ENCODE results near the gene ANKRD13C.
A peak's percentile ranks its signal among the peaks of the same experiment; 100 is the strongest.

The ANKRD13C gene, protein sequence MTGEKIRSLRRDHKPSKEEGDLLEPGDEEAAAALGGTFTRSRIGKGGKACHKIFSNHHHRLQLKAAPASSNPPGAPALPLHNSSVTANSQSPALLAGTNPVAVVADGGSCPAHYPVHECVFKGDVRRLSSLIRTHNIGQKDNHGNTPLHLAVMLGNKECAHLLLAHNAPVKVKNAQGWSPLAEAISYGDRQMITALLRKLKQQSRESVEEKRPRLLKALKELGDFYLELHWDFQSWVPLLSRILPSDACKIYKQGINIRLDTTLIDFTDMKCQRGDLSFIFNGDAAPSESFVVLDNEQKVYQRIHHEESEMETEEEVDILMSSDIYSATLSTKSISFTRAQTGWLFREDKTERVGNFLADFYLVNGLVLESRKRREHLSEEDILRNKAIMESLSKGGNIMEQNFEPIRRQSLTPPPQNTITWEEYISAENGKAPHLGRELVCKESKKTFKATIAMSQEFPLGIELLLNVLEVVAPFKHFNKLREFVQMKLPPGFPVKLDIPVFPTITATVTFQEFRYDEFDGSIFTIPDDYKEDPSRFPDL

DNA sequence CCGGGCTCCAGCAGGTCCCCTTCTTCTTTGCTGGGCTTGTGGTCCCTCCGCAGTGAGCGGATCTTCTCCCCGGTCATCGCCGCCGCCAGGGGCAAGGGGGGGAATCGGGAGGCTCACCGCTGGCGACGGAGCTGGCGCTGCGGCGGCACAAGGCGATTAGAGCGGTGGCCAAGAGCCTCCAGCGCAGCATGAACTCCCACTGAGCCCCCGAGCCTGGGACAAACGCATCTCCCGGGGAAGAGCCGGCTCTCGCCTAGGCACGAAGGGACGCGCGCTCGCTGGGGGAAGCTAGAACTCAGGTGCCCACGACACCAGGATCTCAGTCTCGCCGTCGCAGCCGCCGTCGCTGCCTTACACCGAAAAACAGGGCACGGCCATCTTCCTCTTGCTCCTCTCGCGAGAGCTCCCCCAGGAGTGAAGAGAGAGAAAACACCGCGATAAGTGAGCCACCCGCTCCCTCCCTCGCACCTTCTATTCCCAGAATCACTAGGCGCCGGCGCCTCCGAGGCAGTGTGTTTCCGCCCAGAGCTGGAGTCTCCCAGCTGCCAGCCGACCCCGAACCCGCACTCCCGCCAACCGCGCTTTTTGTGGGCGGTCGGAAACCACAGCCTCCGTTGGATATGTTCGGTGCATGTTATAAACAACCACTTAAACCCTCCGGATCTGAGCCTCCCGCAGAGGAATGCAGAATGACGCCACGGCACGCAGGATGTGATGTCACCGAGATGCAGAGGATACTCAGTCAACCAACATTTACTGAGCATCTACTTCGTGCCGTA is at the start of gene ANKRD13C:
ANKRD13C (minus strand) TSS at position 391 of the 779 bp plus-strand sequence; CDS start at position 77, 314 bp downstream.
- H3K27me3 ChIP-seq: no peaks in the 10 kb centered on the region
- peaks cover 5% of the 10 kb centered on the region for H3K36me3 ChIP-seq
- H3K9ac ChIP-seq: peak within 1 kb of the TSS; percentile 96
- peaks cover 46% of the 10 kb centered on the region for H4K20me1 ChIP-seq
- H3K9me3 ChIP-seq: no peaks in the 10 kb centered on the region
- TF ChIP-seq Cebpa-rat (IDR thresholded peaks at IDR 0.05): no peak
- H3K4me3 ChIP-seq: peak within 1 kb of the TSS; percentile 82
- H3K4me1 ChIP-seq: peaks cover 32% of the 10 kb centered on the region
- peak within 1 kb of the TSS; percentile 86 for H3K4me2 ChIP-seq
- peak within 1 kb of the TSS; percentile 96 for H3K27ac ChIP-seq

DNA sequence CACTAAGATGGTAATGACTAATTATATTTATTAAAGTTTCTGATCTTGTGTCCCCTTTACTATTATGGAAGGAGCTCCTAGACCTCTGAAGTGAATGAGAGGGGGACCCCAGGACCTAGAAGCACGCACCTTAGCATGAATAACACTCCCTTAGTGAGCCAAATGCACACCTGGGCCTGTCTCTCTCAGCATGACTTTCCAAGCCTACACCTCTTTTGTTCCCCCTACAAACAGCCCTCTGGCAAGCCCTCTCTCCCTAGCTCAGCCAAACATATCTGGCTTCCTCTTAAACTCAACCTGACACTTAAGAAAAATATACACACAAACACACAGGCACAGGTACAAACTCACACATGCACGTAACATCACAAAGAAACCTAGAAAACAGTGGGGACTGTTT is 49.2 kb upstream of the ANKRD13C start:
- H3K9ac ChIP-seq: no peak overlapping the region
- H4K20me1 ChIP-seq: no peaks in the 10 kb centered on the region
- no peak overlapping the region for H3K4me2 ChIP-seq
- H3K27me3 ChIP-seq: no peaks in the 10 kb centered on the region
- no peaks in the 10 kb centered on the region for H3K4me1 ChIP-seq
- H3K27ac ChIP-seq: no peak overlapping the region
- no peak overlapping the region for H3K4me3 ChIP-seq
- H3K9me3 ChIP-seq: no peaks in the 10 kb centered on the region
- no peak for TF ChIP-seq Cebpa-rat (IDR thresholded peaks at IDR 0.05)
- no peaks in the 10 kb centered on the region for H3K36me3 ChIP-seq

DNA sequence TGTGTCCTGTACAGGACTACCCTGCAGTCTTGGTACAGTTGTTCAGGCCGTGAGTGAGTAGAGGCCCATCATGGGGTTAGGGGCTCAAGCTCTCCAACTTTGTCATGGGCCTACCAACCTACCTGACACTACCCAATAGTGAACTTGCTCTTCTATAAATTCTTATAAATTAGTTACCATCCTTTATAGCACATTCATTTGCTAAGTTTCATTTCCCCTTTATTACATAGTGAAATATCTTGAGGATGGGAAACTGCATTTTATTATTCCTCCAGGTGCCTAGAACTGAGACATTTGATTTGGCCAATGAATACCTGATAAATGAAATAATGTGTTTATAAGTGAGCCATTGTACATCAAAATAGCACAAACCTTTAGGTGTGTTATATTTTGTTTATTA is 47.5 kb upstream of the ANKRD13C start:
- Histone ChIP-seq H3K4me3 (no peak overlapping the region), H3K9ac (no peak overlapping the region), H4K20me1 (no peaks in the 10 kb centered on the region), H3K9me3 (no peaks in the 10 kb centered on the region), H3K4me1 (no peaks in the 10 kb centered on the region), H3K27me3 (no peaks in the 10 kb centered on the region), H3K36me3 (no peaks in the 10 kb centered on the region), H3K4me2 (no peak overlapping the region), H3K27ac (no peak overlapping the region)
- no peak for TF ChIP-seq Cebpa-rat (IDR thresholded peaks at IDR 0.05)

GRCh38 chr1:70400335-70400734 is 45.8 kb upstream of the ANKRD13C start:
- H4K20me1 ChIP-seq: no peaks in the 10 kb centered on the region
- H3K4me2 ChIP-seq: no peak overlapping the region
- H3K27ac ChIP-seq: no peak overlapping the region
- no peak overlapping the region for H3K4me3 ChIP-seq
- TF ChIP-seq Cebpa-rat (IDR thresholded peaks at IDR 0.05): no peak
- no peaks in the 10 kb centered on the region for H3K27me3 ChIP-seq
- no peaks in the 10 kb centered on the region for H3K9me3 ChIP-seq
- H3K4me1 ChIP-seq: no peaks in the 10 kb centered on the region
- H3K9ac ChIP-seq: no peak overlapping the region
- no peaks in the 10 kb centered on the region for H3K36me3 ChIP-seq

GRCh38 chr1:70397013-70397412 is 42.5 kb upstream of the ANKRD13C start:
- Histone ChIP-seq H3K4me1 (no peaks in the 10 kb centered on the region), H3K9me3 (no peaks in the 10 kb centered on the region), H3K27ac (no peak overlapping the region), H3K27me3 (no peaks in the 10 kb centered on the region), H3K4me2 (no peak overlapping the region), H3K36me3 (no peaks in the 10 kb centered on the region), H4K20me1 (no peaks in the 10 kb centered on the region), H3K4me3 (no peak overlapping the region), H3K9ac (no peak overlapping the region)
- no peak for TF ChIP-seq Cebpa-rat (IDR thresholded peaks at IDR 0.05)

- Histone ChIP-seq H3K9ac (no peak overlapping the region), H3K4me2 (no peak overlapping the region), H3K4me1 (no peaks in the 10 kb centered on the region), H3K27me3 (no peaks in the 10 kb centered on the region), H3K27ac (no peak overlapping the region), H3K9me3 (no peaks in the 10 kb centered on the region), H3K4me3 (no peak overlapping the region), H3K36me3 (no peaks in the 10 kb centered on the region), H4K20me1 (no peaks in the 10 kb centered on the region)
- no peak for TF ChIP-seq Cebpa-rat (IDR thresholded peaks at IDR 0.05)
These were observed 42.1 kb upstream of the ANKRD13C start for GRCh38 chr1:70396607-70397006.

- Histone ChIP-seq H3K27ac (no peak overlapping the region), H3K9me3 (no peaks in the 10 kb centered on the region), H3K4me2 (no peak overlapping the region), H3K4me1 (no peaks in the 10 kb centered on the region), H3K36me3 (no peaks in the 10 kb centered on the region), H3K27me3 (no peaks in the 10 kb centered on the region), H3K9ac (no peak overlapping the region), H4K20me1 (no peaks in the 10 kb centered on the region), H3K4me3 (no peak overlapping the region)
- TF ChIP-seq Cebpa-rat (IDR thresholded peaks at IDR 0.05): no peak
These were observed 38.1 kb upstream of the ANKRD13C start for GRCh38 chr1:70392626-70393025.

DNA sequence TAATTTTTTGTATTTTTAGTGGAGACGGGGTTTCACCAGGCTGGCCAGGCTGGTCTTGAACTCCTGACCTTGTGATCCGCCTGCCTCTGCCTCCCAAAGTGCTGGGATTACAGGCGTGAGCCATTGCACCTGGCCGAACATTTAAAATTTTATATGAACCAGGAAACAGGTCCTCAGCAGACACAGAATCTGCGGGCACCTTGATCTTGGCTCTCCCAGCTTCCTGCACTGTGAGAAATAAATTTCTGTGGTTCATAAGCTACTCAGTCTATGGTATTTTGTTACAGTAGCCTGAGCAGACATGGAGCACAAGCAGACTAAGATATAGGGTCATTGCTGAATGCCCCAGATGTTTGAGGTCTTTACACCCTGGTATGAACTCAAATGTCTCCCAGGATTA is 33.0 kb upstream of the ANKRD13C start:
- H3K27ac ChIP-seq: no peak overlapping the region
- H3K4me2 ChIP-seq: no peak overlapping the region
- no peak overlapping the region for H3K9ac ChIP-seq
- H3K36me3 ChIP-seq: no peaks in the 10 kb centered on the region
- no peaks in the 10 kb centered on the region for H3K27me3 ChIP-seq
- no peak overlapping the region for H3K4me3 ChIP-seq
- H3K4me1 ChIP-seq: no peaks in the 10 kb centered on the region
- H3K9me3 ChIP-seq: no peaks in the 10 kb centered on the region
- no peak for TF ChIP-seq Cebpa-rat (IDR thresholded peaks at IDR 0.05)
- no peaks in the 10 kb centered on the region for H4K20me1 ChIP-seq

DNA sequence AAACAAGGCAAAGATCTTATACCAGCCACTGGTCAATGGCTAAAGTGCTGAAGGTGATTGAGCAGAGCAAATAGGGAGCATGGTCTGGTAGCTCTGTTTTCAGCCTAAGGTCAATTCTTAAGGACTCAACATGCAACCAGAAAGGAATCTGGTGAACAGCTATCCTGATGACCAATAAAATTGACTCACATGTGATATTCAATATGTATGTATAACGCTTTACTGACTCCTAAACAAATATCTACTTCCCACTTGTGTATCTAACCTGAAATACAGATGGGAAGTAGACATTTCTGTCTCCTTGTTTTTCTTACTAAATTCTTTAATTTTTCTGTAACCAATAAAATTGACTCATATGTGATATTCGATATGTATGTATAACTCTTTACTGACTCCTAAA is 31.6 kb upstream of the ANKRD13C start:
- H3K4me2 ChIP-seq: no peak overlapping the region
- H3K4me3 ChIP-seq: no peak overlapping the region
- no peak overlapping the region for H3K27ac ChIP-seq
- no peaks in the 10 kb centered on the region for H3K36me3 ChIP-seq
- no peaks in the 10 kb centered on the region for H4K20me1 ChIP-seq
- 0 out of 2 replicates have a peak, but pooled peaks cover 7% of the 10 kb centered on the region for H3K4me1 ChIP-seq
- H3K9me3 ChIP-seq: no peaks in the 10 kb centered on the region
- no peaks in the 10 kb centered on the region for H3K27me3 ChIP-seq
- H3K9ac ChIP-seq: no peak overlapping the region
- TF ChIP-seq Cebpa-rat (IDR thresholded peaks at IDR 0.05): no peak

- Histone ChIP-seq H3K9me3 (no peaks in the 10 kb centered on the region), H3K27ac (no peak overlapping the region), H3K4me2 (no peak overlapping the region), H3K9ac (no peak overlapping the region), H3K4me3 (no peak overlapping the region), H3K36me3 (no peaks in the 10 kb centered on the region), H4K20me1 (no peaks in the 10 kb centered on the region), H3K4me1 (0 out of 2 replicates have a peak, but pooled peaks cover 7% of the 10 kb centered on the region), H3K27me3 (no peaks in the 10 kb centered on the region)
- no peak for TF ChIP-seq Cebpa-rat (IDR thresholded peaks at IDR 0.05)
These were observed 31.0 kb upstream of the ANKRD13C start for GRCh38 chr1:70385477-70385876.

Measured in BLaER1 (cell line).